NB4 (cell line): ENCODE data around the gene ZNF599.

Experiments
- CTCF ChIP-seq: IDR thresholded peaks from one replicate; pipeline ENCODE4 v1.5.1; 2012; ENCODE audit warnings: low read depth, low read length
- MYC ChIP-seq: IDR thresholded peaks from 2 replicates; pipeline ENCODE4 v1.6.1; 2011; ENCODE audit warnings: low read depth, low read length
- POLR2A ChIP-seq: IDR thresholded peaks from 2 replicates; pipeline ENCODE4 v1.6.1; 2011; ENCODE audit warnings: mild to moderate bottlenecking; ENCODE audit not compliant: insufficient read length; ENCODE audit errors: extremely low read depth

- no peak for TF ChIP-seq CTCF
- no peak for TF ChIP-seq POLR2A
- TF ChIP-seq MYC: no peak
Measured at GRCh38 chr19:34759218-34759917, 13.6 kb downstream of the ZNF599 start.
